ENCODE results near the gene APOA1.

Gene APOA1

GRCh38 chr11:116853461-116854073 lies 16.1 kb upstream of the APOA1 start (continued):
- TF ChIP-seq PRDM2 (tag by site-specific recombination; IDR thresholded peaks at IDR 0.05; ENCODE audit: borderline replicate concordance) (no peak), KLF1 (tag by site-specific recombination; IDR thresholded peaks at IDR 0.05) (0 out of 2 replicates have a peak, but pooled peaks have one; percentile 41), ZNF10 (tag by site-specific recombination; IDR thresholded peaks at IDR 0.05) (no peak), GLIS1 (tag by site-specific recombination; IDR thresholded peaks at IDR 0.05) (peak; percentile 91), ZNF2 (tag by site-specific recombination; IDR thresholded peaks at IDR 0.05) (0 out of 2 replicates have a peak, but pooled peaks have one; percentile 22), PRDM4 (tag by site-specific recombination; IDR thresholded peaks at IDR 0.05) (peak; percentile 93), KLF7 (tag by site-specific recombination; IDR thresholded peaks at IDR 0.05; ENCODE audit: borderline replicate concordance) (peak; percentile 73; the same call in 1 of the 2 replicates), ZNF707 (tag by site-specific recombination; IDR thresholded peaks at IDR 0.05) (no peak), ZXDB (tag by site-specific recombination; IDR thresholded peaks at IDR 0.05) (peak; percentile 96), ZIC2 (tag by site-specific recombination; IDR thresholded peaks at IDR 0.05) (peak; percentile 98), SCRT1 (tag by site-specific recombination; IDR thresholded peaks at IDR 0.05; ENCODE audit: borderline replicate concordance) (0 out of 2 replicates have a peak, but pooled peaks have one; percentile 35), ZBTB1 (tag by site-specific recombination; IDR thresholded peaks at IDR 0.05) (no peak), ZNF645 (tag by site-specific recombination; IDR thresholded peaks at IDR 0.05) (no peak), SP7 (tag by site-specific recombination; IDR thresholded peaks at IDR 0.05) (peak; percentile 72), ZNF324 (tag by site-specific recombination; IDR thresholded peaks at IDR 0.05) (peak; percentile 72; the same call in 1 of the 2 replicates), ZNF211 (tag by site-specific recombination; IDR thresholded peaks at IDR 0.05; ENCODE audit: low read depth) (no peak), WT1 (tag by site-specific recombination; IDR thresholded peaks at IDR 0.05) (peak; percentile 63; the same call in 1 of the 2 replicates), ZNF692 (tag by site-specific recombination; IDR thresholded peaks at IDR 0.05) (peak; percentile 32; the same call in 1 of the 2 replicates), ZNF629 (tag by site-specific recombination; IDR thresholded peaks at IDR 0.05) (peak; percentile 88), SP3 (tag by site-specific recombination; IDR thresholded peaks at IDR 0.05) (no peak), FEZF1 (tag by site-specific recombination; IDR thresholded peaks at IDR 0.05) (peak; percentile 99), ATF2 (tag by site-specific recombination; IDR thresholded peaks at IDR 0.05; ENCODE audit: low read depth) (peak; percentile 35), ZBTB8A (tag by site-specific recombination; IDR thresholded peaks at IDR 0.05) (peak; percentile 17; the same call in 1 of the 2 replicates), OSR2 (tag by site-specific recombination; IDR thresholded peaks at IDR 0.05) (peak; percentile 99), ZNF791 (tag by site-specific recombination; IDR thresholded peaks at IDR 0.05) (no peak), ZNF600 (tag by site-specific recombination; IDR thresholded peaks at IDR 0.05) (peak; percentile 45; the same call in 1 of the 2 replicates), ZNF354C (tag by site-specific recombination; IDR thresholded peaks at IDR 0.05; ENCODE audit: borderline replicate concordance, low read depth) (no peak), REPIN1 (tag by site-specific recombination; IDR thresholded peaks at IDR 0.05; ENCODE audit: low read depth) (no peak)
